GM20431 (cell line): Measurements from ENCODE around the gene UBE4A.

ENCODE experiments used
- in situ Hi-C: fragments of 300-500 bp; cut with MseI, MboI; formaldehyde crosslinking; loops from one replicate; pipeline ENCODE4 v1.15.0; 2020; ENCODE audit warnings: low sequenced_read_pairs; ENCODE audit not compliant: unreplicated experiment

UBE4A gene

GRCh38 chr11:118359295-118359958 lies at the start of gene UBE4A:
Gene UBE4A (plus strand): TSS chr11:118359600. CDS start chr11:118365081, 5,481 bp downstream.
- in situ Hi-C loops, result loop anchor here (10.0 kb wide), 1 partner anchor 65 kb away; no protein-coding TSS in a partner anchor

- in situ Hi-C loops, result no loop called here
Observed at GRCh38 chr11:118310271-118310670, 49.1 kb upstream of the UBE4A start.

GRCh38 chr11:118310781-118311485 lies 48.5 kb upstream of the UBE4A start:
- in situ Hi-C loops, result no loop called here

- in situ Hi-C loops, result no loop called here
Observed at GRCh38 chr11:118311518-118311917, 47.9 kb upstream of the UBE4A start.

GRCh38 chr11:118312328-118312727 lies 47.1 kb upstream of the UBE4A start:
- in situ Hi-C loops, result no loop called here

- in situ Hi-C loops, result no loop called here
Observed at GRCh38 chr11:118313242-118313641, 46.2 kb upstream of the UBE4A start.

GRCh38 chr11:118314988-118315411 lies 44.4 kb upstream of the UBE4A start:
- in situ Hi-C loops, result no loop called here

GRCh38 chr11:118318124-118318523 lies 41.3 kb upstream of the UBE4A start:
- in situ Hi-C loops, result no loop called here

- in situ Hi-C loops, result no loop called here
Observed at GRCh38 chr11:118318581-118319336, 40.6 kb upstream of the UBE4A start.

GRCh38 chr11:118319337-118319707 lies 40.1 kb upstream of the UBE4A start:
- in situ Hi-C loops, result no loop called here

- in situ Hi-C loops, result no loop called here
Observed at GRCh38 chr11:118320515-118320914, 38.9 kb upstream of the UBE4A start.

- in situ Hi-C loops, result no loop called here
Observed at GRCh38 chr11:118321386-118322082, 37.9 kb upstream of the UBE4A start.

GRCh38 chr11:118322721-118323120 lies 36.7 kb upstream of the UBE4A start:
- in situ Hi-C loops, result no loop called here

- in situ Hi-C loops, result no loop called here
Observed at GRCh38 chr11:118325283-118325682, 34.1 kb upstream of the UBE4A start.

GRCh38 chr11:118328745-118329144 lies 30.7 kb upstream of the UBE4A start:
- in situ Hi-C loops, result no loop called here

GRCh38 chr11:118334745-118335144 lies 24.7 kb upstream of the UBE4A start:
- in situ Hi-C loops, result no loop called here

- in situ Hi-C loops, result no loop called here
Observed at GRCh38 chr11:118338637-118339061, 20.8 kb upstream of the UBE4A start.

- in situ Hi-C loops, result no loop called here
Observed at GRCh38 chr11:118339281-118339961, 20.0 kb upstream of the UBE4A start.

GRCh38 chr11:118340449-118340848 lies 19.0 kb upstream of the UBE4A start:
- in situ Hi-C loops, result no loop called here

GRCh38 chr11:118341261-118341660 lies 18.1 kb upstream of the UBE4A start:
- in situ Hi-C loops, result no loop called here
